ENCODE measurements around the gene UTP4.

DNA sequence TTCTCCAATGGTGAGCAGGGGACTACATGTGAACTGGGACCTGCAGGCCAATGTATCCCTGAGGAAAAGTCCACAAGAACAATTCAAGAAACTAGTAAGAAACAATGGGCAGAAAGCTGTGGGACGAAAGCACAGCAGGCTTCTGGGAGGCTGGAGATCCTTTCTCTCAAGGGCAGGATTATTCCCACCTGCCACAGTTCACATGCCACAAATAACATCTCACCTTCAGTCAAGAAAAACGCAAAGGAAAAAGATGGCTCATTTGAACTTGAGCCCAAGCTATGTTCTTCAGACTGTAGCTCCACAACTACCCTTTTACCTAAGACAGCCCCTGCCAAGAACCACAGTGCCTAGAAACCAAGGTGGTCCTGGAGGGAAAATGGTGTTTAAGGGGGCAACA is 14.0 kb upstream of the UTP4 start:
- TF ChIP-seq, protein P1, sequence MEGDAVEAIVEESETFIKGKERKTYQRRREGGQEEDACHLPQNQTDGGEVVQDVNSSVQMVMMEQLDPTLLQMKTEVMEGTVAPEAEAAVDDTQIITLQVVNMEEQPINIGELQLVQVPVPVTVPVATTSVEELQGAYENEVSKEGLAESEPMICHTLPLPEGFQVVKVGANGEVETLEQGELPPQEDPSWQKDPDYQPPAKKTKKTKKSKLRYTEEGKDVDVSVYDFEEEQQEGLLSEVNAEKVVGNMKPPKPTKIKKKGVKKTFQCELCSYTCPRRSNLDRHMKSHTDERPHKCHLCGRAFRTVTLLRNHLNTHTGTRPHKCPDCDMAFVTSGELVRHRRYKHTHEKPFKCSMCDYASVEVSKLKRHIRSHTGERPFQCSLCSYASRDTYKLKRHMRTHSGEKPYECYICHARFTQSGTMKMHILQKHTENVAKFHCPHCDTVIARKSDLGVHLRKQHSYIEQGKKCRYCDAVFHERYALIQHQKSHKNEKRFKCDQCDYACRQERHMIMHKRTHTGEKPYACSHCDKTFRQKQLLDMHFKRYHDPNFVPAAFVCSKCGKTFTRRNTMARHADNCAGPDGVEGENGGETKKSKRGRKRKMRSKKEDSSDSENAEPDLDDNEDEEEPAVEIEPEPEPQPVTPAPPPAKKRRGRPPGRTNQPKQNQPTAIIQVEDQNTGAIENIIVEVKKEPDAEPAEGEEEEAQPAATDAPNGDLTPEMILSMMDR (IDR thresholded peaks at IDR 0.05), result no peak
- no peak for TF ChIP-seq POLR2A (IDR thresholded peaks at IDR 0.05)

Data from heart left ventricle (tissue), 13 donors.